Ovary (tissue), 9 donors: ENCODE results near the gene SH2D4B. TPM values are rescaled to one million over a fixed set of nuclear protein-coding genes. Genes with fewer than 3 reads are reported as not detected.

Experiments
- DNase-seq, 5 donors: peaks; one replicate each; pipeline ENCODE4 v3.0.0-alpha.2; 2019 to 2020
- H3K27ac ChIP-seq, 2 donors: fragments of 200-600 bp; one replicate each; pipeline versions ENCODE4 v1.5.1 to v1.8.0; 2019 to 2022
- H3K27me3 ChIP-seq: fragments of 200-600 bp; one replicate; pipeline ENCODE4 v1.8.0; 2022
- H3K36me3 ChIP-seq: fragments of 200-600 bp; sonication (generic); one replicate; pipeline ENCODE4 v1.5.1; 2019
- H3K4me1 ChIP-seq: one replicate; pipeline ENCODE4 v1.8.1; 2013; ENCODE audit warnings: mild to moderate bottlenecking, moderate library complexity; ENCODE audit not compliant: insufficient read depth
- H3K4me3 ChIP-seq: fragments of 200-600 bp; sonication (generic); one replicate; pipeline ENCODE4 v1.5.1; 2017
- H3K9me3 ChIP-seq, 2 donors: fragments of 200-600 bp in 1 of 2; sonication (generic) in 1 of 2; one replicate each; pipeline versions ENCODE4 v1.5.1 to v1.8.1; 2013 to 2019; ENCODE audit warnings: mild to moderate bottlenecking in 1 of 2, moderate library complexity in 1 of 2
- EP300 ChIP-seq: sonication (generic); formaldehyde crosslinking; IDR thresholded peaks from one replicate; pipeline ENCODE4 v1.6.1; 2017; ENCODE audit warnings: antibody characterized with exemption
- POLR2A ChIP-seq: fragments of 450-650 bp; IDR thresholded peaks from one replicate; pipeline ENCODE4 v1.6.1; 2017; ENCODE audit warnings: antibody characterized with exemption, mild to moderate bottlenecking, moderate library complexity
- WGBS, 3 donors: extraction: QIAGEN DNeasy Blood & Tissue Kit in 1 of 3; methylation state at CpG; one replicate each; pipeline versions ENCODE4 v1.1.5 to v1.1.7; 2013 to 2017; 5-methylcytosine and 5-hydroxymethylcytosine counted together
- intact Hi-C, 4 donors: fragments of 100-400 bp; cut with DNase I; formaldehyde crosslinking; loops; one replicate each; pipeline versions ENCODE4 v1.11.0 to v1.15.1; 2022 to 2023
- polyA plus RNA-seq, 2 donors: library from polyadenylated mRNA; stranded (reverse); fragments of 200-250 nt in 1 of 2; fragments of 350-450 nt in 1 of 2; fragmentation: Illumina TruSeq in 1 of 2; extraction: RNeasy Lipid Tissue Mini Kit (QIAGEN cat#74804) in 1 of 2; gene quantifications; one replicate each; pipeline ENCODE4 v1.2.3, GENCODE V29; 2013 to 2014
- total RNA-seq, 7 donors: library from RNA; depleted of rRNA in 2 of 7; stranded (reverse); fragments of >200 nt in 2 of 7; fragmentation: NEBNext Ultra II Directional in 3 of 7; extraction: Animal tissue kit (Norgen Biotek cat#: 25700) in 3 of 7; gene quantifications; one replicate each; pipeline versions ENCODE4 v1.1.0 to v1.2.4, GENCODE V29; 2016 to 2023
- TF ChIP-seq, protein P1 (sequence below), 3 donors: fragments of 450-650 bp in 2 of 3; fragments of 200-600 bp in 1 of 3; IDR thresholded peaks; one replicate each; pipeline versions ENCODE4 v1.5.1 to v1.8.0; 2016 to 2022; ENCODE audit warnings: antibody characterized with exemption in 3 of 3, mild to moderate bottlenecking in 1 of 3
- donor health status: DM: no; HTN: no; CAD: no; lungs with moderate emphysema.
- donor health status: DM: no; HTN: no; CAD: no.
- donor health status: Bipolar disorder and iron deficiency.
- donor health status: DM: yes; HTN: yes; CAD: no.
- donor health status: DM: no; HTN: no; CAD: no.
- donor health status: DM: yes; HTN: yes; CAD: no.

Gene SH2D4B
- total and polyA plus RNA-seq, 9 donors, result 0.05 to 0.53 (median 0.10) TPM; not detected in 5

GRCh38 chr10:80648106-80648505, 110.4 kb downstream of the SH2D4B start:
- 45 to 57% (median 50%) methylated on average over 5 of the region's 5 CpGs for WGBS, 3 donors
- peaks cover 3% of the 10 kb centered on the region for H3K4me1 ChIP-seq
- H3K9me3 ChIP-seq, result no peaks in the 10 kb centered on the region
- no peak overlapping the region for H3K27ac ChIP-seq
- H3K36me3 ChIP-seq, result no peaks in the 10 kb centered on the region
- H3K4me3 ChIP-seq, result no peak overlapping the region
- intact Hi-C loops, result no loop called here
- no peak for TF ChIP-seq POLR2A
- no peak for TF ChIP-seq EP300
- TF ChIP-seq, protein P1, sequence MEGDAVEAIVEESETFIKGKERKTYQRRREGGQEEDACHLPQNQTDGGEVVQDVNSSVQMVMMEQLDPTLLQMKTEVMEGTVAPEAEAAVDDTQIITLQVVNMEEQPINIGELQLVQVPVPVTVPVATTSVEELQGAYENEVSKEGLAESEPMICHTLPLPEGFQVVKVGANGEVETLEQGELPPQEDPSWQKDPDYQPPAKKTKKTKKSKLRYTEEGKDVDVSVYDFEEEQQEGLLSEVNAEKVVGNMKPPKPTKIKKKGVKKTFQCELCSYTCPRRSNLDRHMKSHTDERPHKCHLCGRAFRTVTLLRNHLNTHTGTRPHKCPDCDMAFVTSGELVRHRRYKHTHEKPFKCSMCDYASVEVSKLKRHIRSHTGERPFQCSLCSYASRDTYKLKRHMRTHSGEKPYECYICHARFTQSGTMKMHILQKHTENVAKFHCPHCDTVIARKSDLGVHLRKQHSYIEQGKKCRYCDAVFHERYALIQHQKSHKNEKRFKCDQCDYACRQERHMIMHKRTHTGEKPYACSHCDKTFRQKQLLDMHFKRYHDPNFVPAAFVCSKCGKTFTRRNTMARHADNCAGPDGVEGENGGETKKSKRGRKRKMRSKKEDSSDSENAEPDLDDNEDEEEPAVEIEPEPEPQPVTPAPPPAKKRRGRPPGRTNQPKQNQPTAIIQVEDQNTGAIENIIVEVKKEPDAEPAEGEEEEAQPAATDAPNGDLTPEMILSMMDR (IDR thresholded peaks at IDR 0.05), result no peak
- H3K27me3 ChIP-seq, result no peaks in the 10 kb centered on the region
- no peak for DNase-seq

- H3K9me3 ChIP-seq, result no peaks in the 10 kb centered on the region
- H3K27ac ChIP-seq, result no peak overlapping the region
- H3K4me1 ChIP-seq, result peaks cover 3% of the 10 kb centered on the region
- TF ChIP-seq POLR2A (no peak), EP300 (no peak)
- TF ChIP-seq, protein P1 (IDR thresholded peaks at IDR 0.05), result no peak
- DNase-seq, result no peak
- no peaks in the 10 kb centered on the region for H3K27me3 ChIP-seq
- intact Hi-C loops, result no loop called here
- no peaks in the 10 kb centered on the region for H3K36me3 ChIP-seq
- 94 to 95% (median 94%) methylated on average over 6 of the region's 6 CpGs for WGBS, 3 donors
- no peak overlapping the region for H3K4me3 ChIP-seq
Observed at GRCh38 chr10:80649183-80649582, 111.5 kb downstream of the SH2D4B start.

- intact Hi-C loops, result no loop called here
- TF ChIP-seq, protein P1 (IDR thresholded peaks at IDR 0.05), result no peak
- Histone ChIP-seq H3K4me3 (no peak overlapping the region), H3K4me1 (no peaks in the 10 kb centered on the region), H3K36me3 (no peaks in the 10 kb centered on the region), H3K9me3 (no peaks in the 10 kb centered on the region), H3K27me3 (no peaks in the 10 kb centered on the region), H3K27ac (no peak overlapping the region)
- 90 to 96% (median 93%) methylated on average over 1 of the region's 1 CpG for WGBS, 3 donors
- DNase-seq, result no peak
Observed at GRCh38 chr10:80655898-80656297, 118.2 kb downstream of the SH2D4B start.

DNA sequence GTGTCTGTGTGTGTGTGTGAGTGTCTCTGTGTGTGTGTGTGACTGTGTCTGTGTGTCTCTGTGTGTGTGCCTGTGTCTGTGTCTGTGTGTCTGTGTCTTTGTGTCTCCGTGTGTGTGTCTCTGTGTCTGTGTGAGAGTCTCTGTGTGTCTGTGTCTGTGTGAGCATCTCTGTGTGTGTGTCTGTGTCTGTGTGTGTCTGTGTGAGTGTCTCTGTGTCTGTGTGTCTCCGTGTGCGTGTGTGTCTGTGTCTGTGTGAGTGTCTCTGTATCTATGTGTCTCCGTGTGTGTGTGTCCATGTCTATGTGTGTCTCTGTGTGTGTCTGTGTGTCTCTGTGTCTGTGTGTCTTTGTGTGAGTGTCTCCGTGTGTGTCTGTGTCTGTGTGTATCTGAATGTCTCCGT, 120.4 kb downstream of the SH2D4B start:
- TF ChIP-seq, protein P1 (IDR thresholded peaks at IDR 0.05), result no peak
- TF ChIP-seq POLR2A, result no peak
- TF ChIP-seq EP300, result no peak
- 90 to 94% (median 92%) methylated on average over 6 of the region's 6 CpGs for WGBS, 3 donors
- Histone ChIP-seq H3K4me3 (no peak overlapping the region), H3K27ac (no peak overlapping the region), H3K4me1 (no peaks in the 10 kb centered on the region), H3K36me3 (no peaks in the 10 kb centered on the region), H3K9me3 (no peaks in the 10 kb centered on the region), H3K27me3 (no peaks in the 10 kb centered on the region)
- intact Hi-C loops, result no loop called here
- no peak for DNase-seq

DNA sequence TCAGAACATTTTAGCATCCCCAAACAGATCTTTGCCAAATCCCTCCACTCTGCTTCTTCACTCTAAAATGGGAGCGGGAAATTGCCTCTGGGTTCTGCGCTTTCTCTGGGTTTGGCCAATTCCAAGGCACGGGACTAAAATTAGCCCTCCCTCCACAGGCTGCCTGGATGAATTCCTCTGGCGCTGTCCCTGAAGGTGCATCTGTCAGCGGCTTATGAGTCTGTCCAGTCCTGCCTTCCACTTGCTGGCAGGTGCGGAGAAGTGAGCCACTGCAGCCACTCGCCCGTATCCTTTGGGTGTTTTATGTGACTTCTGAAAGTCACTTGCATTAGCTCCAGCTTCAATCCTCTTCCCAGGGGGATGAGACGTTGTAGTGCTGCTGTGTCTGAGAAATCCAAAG, 121.6 kb downstream of the SH2D4B start:
- DNase-seq, result no peak
- no peaks in the 10 kb centered on the region for H3K9me3 ChIP-seq
- intact Hi-C loops, result no loop called here
- no peaks in the 10 kb centered on the region for H3K4me1 ChIP-seq
- no peak overlapping the region for H3K4me3 ChIP-seq
- TF ChIP-seq POLR2A (no peak), EP300 (no peak)
- TF ChIP-seq, protein P1 (IDR thresholded peaks at IDR 0.05), result no peak
- no peaks in the 10 kb centered on the region for H3K36me3 ChIP-seq
- H3K27ac ChIP-seq, result no peak overlapping the region
- no peaks in the 10 kb centered on the region for H3K27me3 ChIP-seq
- 79 to 83% (median 82%) methylated on average over 9 of the region's 9 CpGs for WGBS, 3 donors
